Stimulated activated CD4-positive, alpha-beta T cell treated with anti-CD3 and anti-CD28 coated beads, Interleukin-2, amount 100 ng/mL, for 48 hours (primary cell): ENCODE data around the gene CTTNBP2.

Experiments used
- DNase-seq, 2 donors: peaks; one replicate each; pipeline ENCODE4 v3.0.0-alpha.2; 2020

The CTTNBP2 gene

DNA sequence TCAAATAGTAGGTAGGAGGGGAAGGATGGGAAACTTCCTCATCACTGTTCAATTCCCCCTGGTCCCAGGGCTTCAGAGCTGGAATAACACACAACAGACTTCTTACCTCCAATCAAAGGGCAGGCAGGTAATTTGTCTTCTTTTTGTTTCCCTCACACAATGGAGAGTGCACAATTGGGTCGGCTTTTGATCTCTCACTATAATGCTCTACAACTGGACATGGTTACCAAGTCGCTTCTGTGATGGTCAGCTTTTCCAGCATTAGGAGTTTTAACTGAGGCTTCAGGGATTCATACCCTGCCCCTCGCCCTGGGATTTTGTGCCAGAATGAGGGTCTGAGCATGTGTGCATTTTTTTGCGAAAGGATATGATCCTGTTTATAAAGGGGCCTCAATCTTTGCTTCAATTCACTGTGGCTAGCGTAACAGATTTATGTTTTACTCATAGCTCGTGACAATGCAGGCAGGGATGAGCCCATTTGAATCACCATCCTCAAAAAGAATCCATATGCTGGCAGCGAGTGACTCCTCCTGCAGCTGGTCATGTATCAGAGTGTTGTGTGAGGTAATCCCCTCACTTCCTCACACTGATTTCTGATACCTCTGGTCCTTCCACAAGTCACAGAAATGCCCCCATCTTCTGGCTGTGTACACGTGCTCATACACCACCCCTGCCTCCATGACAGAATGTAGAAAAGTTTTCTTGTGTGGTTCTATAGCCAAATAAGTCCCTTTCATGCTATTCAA lies 189.6 kb downstream of the CTTNBP2 start:
- DNase-seq = no peak

DNA sequence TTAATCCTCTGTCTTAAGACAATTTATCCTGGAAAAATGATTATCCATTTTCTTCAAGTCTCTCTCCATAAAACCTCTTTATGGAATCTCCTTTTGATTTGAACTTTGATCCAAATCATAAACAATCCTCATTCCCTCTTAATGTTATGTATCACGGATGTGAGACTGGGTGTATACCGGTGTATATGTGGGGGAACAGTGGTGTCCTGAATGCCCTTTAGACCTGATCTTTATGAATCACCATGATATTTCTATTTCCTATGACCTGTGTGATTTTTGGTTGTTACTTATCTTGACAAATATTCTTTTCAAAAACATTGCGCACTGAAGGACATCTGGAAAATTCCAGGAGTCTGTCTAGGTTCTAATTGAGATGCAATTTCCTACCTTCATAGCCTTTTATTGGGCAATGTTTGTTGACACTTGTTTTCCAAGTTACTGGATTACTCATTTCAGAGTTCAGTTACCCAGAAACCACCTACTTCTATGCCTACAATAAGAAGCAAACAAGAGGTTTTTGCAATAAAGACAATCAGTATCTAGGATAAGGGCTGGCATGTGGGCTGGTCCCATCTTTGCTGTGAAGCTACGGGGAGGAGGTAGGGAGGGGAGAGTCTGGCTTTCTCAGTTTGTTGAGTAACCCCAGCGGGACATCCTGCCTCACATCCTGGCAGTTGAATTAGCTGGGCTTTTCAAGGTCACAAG lies 190.4 kb downstream of the CTTNBP2 start:
- no peak for DNase-seq

- no peak for DNase-seq
Observed at GRCh38 chr7:117679120-117679519, 194.1 kb downstream of the CTTNBP2 start.

DNA sequence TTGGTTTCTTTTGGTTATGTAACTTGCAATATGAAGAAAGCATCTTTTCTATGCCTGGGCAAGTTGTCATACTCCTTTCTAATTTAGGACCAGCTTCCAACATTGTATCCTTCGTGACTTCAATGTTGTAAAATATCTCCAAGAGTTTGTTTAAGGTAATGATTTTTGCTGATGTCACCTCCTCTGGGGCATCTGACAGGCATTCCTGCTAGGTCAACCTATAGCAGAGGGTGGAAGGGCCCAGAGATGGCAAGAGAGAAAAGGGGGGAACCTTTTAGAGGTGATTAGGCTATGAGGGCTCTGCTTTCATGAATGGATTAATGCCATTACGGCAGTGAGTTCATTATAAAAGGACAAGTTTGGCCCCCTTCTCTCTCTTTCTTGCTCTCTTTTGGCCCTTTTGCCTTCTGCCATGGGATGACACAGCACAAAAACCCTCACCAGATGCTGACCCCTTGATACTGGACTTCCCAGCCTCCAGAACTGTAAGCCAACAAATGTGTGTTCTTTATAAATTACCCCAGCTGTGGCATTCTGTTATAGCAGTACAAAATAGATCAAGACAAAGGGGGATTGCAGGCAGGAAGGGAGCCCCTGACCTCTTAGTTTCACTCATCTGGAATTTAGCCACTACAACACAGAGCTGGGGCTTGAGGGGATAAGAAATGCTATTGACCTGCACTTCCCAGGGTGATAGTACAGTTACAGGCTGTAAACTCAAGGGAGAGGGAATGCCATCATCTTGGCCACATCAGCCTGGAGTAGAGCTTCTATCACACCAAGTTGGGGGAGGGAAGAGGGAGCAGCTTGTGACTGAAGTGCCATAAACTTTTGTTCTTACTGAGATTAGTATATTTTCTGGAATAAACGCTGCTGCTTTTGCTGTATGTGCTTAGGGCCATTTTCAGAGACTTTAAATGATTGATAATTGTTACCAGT lies 197.5 kb downstream of the CTTNBP2 start:
- no peak for DNase-seq

DNA sequence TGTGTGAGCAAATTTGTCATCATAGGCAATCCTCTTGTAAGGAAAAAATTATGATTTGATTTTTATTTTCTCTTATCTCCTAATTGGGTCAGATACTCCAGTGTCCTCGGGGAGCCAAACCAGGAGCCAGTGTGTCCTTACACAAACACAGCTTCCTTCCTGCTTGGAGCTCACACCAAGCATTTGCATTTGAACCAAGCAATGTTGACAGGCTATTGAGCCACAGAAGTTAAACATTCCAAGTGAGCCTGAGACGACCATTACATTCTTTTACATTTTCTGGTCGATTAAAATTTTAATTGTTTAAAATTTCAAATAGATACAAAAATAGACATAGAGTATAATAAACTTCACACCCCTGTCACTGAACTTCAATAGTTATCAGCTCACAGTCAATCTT lies 198.6 kb downstream of the CTTNBP2 start:
- DNase-seq = no peak

- DNase-seq = no peak
Observed at GRCh38 chr7:117673839-117674238, 199.4 kb downstream of the CTTNBP2 start.

DNA sequence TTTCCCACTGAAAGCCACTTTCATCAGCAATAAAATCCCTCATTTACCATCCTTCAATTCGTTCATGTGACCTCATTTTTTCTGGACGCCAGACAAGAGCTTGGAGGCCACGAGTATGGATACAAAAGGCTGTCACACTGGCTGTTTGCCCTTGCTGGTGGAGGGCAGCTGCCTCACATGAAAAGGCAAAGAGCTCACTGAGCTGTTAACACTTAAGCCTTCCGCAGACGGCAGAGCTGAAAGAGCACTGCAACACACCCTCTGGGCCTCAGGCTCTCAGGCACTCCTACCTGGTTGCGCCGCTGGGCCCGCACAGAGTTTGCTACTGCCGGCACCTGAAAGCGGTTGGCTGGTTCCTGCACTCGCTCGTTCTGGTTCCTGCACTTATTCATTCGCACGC lies 199.9 kb downstream of the CTTNBP2 start:
- DNase-seq = no peak

DNA sequence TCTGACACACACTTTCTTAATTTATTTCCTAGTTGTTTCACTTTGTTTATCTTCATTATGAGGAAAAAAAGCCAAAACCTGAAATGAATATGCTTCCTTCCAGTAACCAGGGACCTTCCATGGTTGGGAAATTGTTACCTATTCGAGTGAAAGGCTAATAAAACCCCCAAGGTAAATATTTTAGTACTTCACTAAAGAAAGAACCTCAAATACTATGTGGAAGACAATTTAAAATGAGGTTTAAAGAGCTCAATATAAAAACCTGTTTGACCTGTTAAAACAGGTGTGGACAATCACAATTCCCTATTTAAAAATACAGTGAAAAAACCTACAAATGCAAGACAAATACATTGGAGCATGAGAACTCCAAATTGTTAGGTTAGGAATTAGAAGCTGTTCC lies 200.8 kb downstream of the CTTNBP2 start:
- DNase-seq = no peak

GRCh38 chr7:117669818-117670217 lies 203.4 kb downstream of the CTTNBP2 start:
- no peak for DNase-seq

DNA sequence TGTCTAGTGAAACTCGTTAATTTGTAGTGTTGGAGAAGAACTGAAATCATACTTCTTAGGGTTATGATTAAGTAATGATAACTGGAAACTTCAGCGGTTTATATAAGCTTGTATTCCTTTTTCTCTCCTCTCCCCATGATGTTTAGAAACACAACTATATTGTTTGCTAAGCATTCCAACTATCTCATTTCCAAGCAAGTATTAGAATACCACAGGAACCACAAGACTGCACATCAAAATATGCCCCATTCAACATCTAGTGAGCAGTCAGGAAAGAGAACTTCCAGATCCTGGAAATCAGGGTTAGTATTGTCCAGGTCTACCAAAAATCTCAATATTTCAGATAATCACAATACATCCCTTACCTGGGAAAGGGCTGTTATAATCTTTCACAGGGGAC lies 205.8 kb downstream of the CTTNBP2 start:
- DNase-seq = no peak

GRCh38 chr7:117666689-117667088 lies 206.6 kb downstream of the CTTNBP2 start:
- no peak for DNase-seq

DNA sequence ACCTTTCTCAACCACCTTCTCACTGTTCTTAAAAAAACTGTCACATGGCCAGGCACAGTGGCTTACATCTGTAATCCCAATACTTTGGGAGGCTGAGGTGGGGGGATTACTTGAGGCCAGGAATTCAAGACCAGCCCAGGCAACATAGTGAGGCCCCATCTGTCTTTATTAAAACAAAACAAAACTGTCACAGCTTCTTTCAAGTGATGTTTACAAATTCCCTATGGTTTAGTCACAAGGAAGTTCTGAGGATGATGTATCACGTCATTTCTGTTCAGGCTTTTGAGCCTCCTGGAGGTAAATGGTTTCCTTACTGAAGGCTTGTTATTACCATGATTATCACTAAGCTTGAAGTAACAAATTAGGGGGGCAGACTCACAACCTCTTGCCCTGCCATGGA lies 207.2 kb downstream of the CTTNBP2 start:
- DNase-seq = no peak

DNA sequence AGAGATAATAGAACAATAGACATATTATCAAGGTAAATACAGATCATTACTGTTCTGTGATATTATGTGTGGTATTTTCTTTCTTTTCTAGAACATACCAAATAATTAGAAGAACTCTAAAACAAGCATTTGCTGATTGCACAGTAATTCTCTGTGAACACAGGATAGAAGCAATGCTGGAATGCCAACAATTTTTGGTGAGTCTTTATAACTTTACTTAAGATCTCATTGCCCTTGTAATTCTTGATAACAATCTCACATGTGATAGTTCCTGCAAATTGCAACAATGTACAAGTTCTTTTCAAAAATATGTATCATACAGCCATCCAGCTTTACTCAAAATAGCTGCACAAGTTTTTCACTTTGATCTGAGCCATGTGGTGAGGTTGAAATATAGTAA lies 207.9 kb downstream of the CTTNBP2 start:
- no peak for DNase-seq

GRCh38 chr7:117664047-117664446 lies 209.2 kb downstream of the CTTNBP2 start:
- DNase-seq = no peak

DNA sequence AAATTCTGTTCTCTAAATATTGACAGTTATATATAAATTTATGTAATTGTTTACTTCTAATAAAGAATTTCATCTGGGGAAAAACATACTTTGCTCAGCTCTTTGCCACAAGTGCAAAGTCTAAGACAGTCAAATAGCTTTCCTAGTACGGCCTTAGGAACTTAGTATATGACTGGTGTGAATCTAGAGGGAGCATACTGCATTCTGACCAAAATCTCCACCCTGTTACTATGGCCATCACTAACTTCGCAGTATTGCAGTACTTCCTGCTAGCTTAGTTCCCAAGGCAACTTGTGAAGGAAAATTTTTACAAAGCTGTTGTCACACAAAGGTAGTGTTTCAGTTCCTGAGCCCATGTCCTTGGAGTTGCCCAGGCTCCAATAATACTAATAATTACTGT lies 211.9 kb downstream of the CTTNBP2 start:
- no peak for DNase-seq
